ENCODE measurements around the gene CAMKK2.
"Not testable (repeated sequence)": the region's sequence is repeated elsewhere in the genome, so short reads cannot be mapped to it uniquely, and the experiment has no call there.

CAMKK2 gene

DNA sequence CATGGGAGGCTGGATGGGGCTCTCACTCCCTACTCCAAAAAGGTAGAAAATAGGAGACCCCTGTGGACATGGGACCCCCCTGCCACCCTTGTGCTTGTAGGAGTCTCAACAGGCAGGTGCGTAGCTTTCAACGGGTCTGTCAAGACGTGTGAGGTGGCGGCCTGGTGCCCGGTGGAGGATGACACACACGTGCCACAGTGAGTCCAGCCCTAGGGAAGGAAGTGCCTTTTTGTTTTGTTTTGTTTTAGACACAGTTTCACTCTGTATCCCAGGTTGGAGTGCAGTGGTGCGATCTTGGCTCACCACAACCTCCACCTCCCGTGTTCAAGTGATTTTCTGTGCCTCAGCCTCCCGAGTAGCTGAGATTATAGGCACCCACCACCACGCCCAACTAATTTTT is 73.7 kb downstream of the CAMKK2 start:
- DNase-seq, result peak; percentile 21

DNA sequence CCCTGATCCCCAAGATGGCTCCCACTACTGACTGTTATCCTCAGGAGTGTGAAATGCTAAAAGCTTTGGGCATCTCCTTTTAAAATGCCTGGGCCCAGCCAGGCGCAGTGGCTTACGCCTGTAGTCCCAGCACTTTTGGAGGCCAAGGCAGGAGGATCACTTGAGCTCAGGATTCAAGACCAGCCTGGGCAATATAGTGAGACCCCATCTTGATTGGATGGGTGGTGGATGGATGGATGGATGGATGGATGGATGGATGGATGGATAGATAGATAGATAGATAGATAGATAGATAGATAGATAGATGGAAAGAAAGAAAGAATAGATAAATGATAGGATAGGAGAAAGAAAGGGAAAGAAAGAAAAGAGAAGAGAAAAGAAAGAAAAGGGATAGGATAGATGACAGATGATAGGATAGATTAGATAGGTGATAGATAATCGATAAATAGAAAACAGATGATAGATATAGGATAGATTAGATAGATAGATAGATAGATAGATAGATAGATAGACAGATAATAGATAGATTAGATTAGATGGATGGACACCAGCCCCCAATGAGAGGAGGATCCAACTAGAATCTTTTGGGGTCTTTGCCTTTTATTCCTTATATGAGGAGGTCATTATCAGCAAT is 77.0 kb downstream of the CAMKK2 start:
- DNase-seq, result no peak

DNA sequence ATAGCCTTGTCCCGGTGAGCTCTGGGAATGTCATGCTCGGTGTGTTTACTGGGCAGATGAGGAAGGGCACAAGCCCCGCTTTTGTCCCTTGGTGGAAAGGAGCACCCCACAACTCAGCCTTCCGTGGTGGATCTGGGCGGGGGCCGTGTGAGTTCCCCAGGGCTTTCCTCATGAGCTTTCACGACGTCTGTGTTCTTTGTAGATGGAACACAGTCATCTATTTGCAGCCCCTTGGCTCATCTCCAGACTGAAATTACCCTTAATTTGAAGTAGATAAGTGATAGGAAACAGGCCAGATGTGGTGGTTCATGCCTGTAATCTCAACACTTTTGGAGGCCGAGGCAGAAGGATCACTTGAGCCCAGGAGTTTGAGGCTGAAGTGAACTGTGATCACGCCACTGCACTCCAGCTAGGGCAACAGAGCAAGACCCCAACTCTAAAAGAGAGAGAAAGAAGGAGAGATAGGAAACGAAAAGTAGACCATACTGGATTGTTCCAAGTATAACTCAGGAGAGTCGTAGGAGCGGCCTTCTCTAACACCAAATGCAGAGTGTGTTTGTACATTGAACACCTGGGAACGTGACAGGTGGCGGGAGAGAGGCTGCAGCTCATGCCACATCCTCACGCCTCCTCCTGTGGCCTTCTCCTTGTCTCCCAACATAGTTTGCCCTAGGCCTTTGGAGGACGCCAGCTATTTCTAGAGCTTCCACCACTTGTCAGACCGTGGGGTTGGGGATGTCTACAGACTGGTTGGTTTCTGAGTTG is 77.7 kb downstream of the CAMKK2 start:
- DNase-seq, result no peak

DNA sequence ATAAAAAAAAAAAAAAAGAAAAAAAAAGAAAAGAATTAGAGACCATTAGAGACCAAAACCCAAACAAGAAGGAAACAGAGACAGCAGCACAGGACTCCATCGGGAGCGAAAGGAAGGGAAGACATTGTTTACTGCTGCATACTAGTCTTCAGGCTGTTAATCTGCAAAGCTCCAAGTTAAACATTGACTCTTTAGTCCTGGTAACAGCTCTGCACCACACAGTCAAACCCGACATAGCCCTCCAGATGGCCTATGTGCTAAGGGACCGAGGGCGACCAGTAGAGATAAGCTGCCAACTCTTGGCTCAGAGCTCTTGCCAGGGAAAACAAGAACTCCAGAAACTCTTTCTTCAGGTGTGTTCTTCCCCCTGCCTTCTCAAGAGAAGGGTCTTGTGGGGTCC is 78.7 kb downstream of the CAMKK2 start:
- no peak for DNase-seq

DNA sequence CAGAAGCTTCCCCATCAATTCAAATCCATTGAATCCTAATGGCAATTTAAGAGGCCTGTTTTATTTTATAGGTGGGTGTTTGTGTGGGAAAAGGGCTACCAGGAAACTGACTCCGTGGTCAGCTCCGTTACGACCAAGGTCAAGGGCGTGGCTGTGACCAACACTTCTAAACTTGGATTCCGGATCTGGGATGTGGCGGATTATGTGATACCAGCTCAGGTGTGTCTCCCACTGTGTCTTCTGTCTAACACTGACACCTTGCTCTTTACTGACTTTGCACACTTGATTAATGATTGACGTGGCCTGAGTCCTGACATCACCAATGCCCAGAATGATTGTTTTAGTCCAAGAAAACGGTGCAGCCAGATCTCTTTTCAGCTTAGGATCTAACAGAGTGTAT is 79.4 kb downstream of the CAMKK2 start:
- no peak for DNase-seq

DNA sequence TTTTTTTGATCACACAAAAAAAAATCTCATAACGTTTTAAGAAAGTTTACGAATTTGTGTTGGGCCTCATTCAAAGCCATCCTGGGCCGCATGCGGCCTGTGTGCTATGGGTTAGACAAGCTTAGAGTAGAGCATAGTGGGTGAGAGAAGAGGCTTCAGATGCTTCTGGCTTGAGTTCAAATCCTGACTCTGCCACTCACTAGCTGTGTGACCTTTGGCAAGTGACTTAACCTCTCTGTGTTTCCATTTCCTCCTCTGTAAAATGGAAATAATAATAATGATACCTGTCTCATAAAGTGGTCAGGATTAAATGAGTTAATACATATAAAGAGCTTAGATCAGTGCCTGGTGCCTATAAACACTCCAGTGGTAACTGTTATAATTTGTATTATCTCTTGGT is 80.4 kb downstream of the CAMKK2 start:
- no peak for DNase-seq

DNA sequence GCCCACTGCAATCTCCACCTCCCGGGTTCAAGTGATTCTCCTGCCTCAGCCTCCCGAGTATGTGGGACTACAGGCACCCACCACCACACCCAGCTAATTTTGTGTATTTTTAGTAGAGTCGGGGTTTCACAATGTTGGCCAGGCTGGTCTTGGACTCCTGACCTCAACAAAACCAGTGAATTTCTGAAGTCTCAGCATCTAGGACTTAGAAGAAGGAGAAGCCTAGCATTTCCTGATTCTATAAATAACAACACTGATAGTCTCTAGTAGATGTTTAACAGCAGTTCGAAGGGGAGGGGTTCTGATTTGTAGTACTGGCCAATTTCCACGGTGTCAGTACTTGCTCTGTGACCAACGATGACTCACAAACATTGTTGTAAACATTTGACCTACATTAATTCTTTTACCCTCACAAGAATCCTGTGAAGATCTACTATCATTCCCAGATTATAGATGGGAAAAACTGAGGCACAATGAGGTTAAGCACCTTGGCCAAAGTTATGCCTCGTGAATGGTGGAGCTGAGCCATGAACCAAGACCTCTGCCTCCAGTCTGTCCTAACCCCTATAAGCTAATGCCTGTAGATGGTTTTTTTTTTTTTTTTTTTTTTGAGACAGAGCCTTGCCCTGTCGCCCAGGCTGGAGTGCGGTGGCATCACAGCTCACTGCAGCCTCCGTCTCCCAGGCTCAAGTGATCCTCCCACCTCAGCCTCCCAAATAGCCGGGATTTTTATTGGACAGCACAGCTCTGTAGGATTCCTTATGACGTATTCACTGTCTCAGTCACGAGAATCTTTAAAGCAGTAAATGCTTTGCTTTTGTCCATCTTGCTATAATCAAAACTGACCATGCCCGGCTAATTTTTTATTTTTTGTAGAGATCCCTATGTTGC is 81.4 kb downstream of the CAMKK2 start:
- DNase-seq, result peak; percentile 54

DNA sequence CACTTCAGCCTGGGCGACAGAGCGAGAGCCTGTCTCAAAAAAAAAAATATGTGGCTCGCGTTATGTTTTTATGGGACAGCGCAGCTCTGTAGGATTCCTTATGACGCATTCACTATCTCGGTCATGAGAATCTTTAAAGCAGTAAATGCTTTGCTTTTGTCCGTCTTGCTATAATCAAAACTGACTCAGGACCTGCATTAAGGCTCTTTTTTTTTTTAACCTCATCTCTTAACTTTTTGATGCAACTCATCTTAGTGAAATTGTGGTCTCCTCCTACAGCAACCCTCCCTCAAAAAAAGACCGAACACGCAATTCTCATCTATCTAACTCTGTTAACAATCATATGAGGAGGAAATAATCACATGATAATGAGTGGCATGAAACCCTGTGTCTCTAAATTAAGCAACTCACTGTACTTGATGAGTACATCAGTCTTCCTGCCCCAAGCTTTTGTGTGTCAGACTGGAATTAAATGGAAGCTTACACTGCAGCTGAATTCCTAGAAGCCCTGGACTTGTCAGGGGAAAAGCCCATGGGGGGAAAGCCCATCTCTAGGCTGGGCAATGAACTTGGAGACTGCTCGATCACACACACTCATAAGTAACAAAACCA is 82.2 kb downstream of the CAMKK2 start:
- DNase-seq, result peak; percentile 69

DNA sequence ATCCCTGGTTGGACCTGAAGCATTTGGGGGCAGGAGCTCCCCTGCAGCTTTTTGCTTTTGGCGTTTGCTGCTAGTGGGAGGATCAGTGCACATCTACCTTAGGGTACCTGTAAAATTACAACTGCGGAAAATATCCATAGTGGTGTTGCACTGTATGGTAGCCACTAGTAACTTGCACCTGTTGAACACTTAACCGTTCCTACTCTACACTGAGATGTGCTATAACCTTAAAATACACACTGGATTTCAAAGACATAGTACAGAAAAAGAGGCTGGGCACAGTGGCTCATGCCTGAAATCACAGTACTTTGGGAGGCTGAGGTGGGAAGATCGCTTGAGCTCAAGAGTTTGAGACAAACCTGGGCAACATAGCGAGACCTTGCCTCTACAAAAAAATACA is 83.6 kb downstream of the CAMKK2 start:
- DNase-seq, result no peak

DNA sequence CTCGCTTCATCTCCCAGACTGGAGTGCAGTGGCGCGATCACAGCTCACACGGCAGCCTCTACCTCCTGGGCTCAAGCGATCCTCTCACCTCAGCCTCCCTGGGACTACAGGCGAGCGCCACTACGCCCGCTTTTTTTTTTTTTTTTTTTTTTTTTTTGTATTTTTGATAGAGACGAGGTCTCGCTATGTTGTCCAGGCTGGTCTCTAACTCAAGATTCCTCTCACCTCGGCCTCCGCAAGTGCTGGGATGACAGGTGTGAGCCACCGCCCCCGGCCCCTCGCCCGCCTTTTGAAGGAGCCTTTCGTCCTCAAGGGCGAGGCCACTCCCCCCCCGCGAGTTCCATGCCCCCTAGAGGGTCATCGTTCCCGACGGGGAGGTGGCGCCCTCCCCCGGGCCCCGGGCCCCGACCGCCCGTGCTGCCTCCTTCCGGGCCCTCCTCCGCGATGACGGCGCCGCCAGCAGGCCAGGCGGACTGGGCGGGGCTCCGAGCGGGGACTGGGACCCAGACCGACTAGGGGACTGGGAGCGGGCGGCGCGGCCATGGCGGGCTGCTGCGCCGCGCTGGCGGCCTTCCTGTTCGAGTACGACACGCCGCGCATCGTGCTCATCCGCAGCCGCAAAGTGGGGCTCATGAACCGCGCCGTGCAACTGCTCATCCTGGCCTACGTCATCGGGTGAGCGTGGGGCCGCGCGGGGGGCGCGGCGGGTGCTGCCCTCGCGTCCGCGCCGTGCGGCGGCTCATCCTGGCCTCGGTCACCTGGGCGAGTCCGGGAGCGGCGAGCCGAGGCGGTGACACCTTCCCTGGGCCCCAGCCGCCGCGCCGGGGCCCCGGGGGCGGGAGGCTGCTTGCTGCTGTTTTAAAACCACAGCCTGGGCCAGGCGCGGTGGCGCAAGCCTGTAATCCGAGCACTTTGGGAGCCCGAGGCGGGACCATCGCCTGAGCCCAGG is 86.6 kb downstream of the CAMKK2 start, which contains the start of gene P2RX4:
P2RX4 (plus strand) TSS at position 506 of the 949 bp plus-strand sequence; CDS start at position 542, 36 bp downstream.
- peak; percentile 86 for DNase-seq

DNA sequence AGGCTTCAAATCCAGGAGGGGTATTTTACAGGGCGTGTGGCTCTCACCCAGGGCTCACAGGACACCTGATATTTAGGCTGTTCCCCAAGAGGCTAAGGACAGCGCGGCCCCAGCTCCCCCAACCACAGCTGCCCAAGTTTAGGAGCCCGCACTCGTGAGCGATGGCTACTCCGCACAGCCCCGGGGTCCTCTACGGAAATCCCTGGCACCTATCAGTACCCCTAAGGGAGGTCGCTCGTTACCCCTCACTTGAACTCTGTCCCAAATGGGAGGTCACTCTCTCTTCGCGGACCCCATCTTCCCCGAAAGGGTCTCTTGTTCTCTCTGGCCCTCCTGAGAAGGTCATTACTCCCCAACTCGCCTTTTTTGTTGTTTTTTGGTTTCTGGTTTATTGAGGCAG is 87.3 kb downstream of the CAMKK2 start:
- no peak for DNase-seq

DNA sequence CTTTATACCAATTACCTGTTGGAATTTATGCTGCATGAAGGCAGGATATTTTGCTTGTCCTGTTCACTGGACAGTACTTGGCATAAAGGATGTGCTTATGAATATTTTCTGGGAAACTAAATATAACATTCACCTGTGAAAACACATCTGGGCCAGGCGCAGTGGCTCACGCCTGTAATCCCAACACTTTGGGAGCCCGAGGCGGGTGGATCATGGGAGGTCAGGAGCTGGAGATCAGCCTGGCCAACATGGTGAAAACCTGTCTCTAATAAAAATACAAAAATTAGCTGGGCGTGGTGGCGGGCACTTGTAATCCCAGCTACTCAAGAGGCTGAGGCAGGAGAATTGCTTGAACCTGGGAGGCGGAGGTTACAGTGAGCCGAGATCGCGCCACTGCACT is 87.9 kb downstream of the CAMKK2 start:
- DNase-seq, result not testable (repeated sequence)

DNA sequence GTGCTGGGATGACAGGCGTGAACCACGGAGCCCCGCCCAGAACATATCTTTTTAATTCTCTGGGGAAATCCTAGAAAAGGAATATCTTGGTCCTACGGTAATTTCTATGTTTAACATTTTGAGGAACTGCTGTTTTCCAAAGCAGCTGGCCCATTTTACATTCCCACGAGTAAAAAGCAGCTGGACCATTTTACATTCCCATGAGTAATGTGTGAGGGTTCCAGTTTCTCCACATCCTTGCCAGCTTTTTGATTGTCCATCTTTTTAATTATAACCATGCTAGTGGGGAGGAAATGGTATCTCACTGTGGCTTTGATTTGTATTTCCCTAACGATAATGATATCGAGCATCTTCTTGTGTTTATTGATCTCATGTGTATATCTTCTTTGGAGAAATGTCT is 91.0 kb downstream of the CAMKK2 start:
- DNase-seq, result no peak

DNA sequence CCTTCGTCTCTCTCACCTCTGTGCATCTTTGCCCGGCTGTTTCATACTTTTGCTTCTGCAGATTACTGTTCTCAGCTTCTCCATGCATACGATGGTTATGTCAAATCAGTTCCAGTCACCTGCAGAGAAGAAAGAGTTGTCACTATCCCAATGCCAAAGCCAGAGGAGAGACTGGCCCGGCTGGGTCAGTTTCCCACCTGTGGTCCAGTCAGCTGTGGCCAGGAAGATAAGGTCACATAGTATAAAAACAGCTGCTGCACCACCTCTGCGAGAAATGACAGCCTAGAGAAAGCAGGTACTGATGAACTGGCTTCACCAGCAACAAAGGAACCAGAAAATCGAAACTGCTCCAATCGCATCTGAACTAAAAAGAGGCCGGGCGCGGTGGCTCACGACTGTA is 93.0 kb downstream of the CAMKK2 start:
- DNase-seq, result no peak

DNA sequence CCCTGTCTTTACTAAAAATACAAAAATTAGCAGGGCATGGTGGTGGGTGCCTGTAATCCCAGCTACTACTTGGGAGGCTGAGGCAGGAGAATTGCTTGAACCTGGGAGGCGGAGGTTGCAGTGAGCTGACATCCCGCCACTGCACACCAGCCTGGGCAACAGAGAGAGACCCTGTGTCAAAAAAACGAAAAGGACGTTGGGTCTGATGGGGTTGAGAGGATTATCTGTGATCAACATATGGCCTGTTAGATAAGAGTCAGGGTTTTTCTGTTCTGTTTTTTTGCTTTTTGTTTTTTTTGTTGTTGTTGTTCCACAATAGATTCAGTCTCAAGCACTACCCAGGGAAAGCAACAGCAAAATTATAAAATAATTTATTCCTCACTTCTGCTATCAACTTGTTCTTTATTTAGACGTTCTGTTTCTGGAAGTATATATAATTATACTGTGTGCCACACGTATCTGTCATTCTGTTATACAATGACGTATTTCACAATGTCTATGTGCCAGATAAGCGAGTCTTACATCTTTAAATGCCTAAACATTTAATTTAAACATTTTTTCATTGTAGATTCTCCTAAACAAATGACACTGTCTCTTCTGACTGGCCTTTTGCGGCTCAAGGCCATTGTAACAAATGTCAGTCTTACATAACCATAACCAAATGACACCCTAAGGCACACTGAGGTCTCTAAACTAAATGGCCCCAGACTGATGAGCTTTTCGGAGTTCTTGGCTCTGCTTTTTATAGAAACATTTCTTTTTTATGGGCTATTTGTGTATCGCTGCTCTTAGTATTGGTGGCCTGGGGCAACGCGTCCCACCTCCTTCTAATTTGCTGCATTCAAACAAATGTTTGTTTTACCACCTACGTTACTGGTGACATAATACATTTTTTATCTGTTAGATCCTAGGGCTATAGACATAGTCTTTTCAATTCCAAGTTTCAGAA is 93.8 kb downstream of the CAMKK2 start:
- no peak for DNase-seq

DNA sequence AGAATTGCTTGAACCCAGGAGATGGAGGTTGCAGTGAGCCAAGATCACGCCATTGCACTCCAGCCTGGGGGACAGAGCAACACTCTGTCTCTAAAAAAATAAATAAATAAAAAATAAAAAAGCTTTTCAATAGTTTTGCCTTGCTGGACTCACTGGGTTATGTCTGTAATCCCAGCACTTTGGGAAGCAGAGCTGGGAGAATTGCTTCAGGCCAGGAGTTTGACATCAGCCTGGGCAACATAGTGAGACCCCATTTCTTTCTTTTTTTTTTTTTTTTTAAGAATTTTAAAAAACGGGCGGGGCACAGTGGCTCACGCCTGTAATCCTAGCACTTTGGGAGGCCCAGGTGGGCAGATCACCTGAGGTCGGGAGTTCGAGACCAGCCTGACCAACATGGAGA is 95.4 kb downstream of the CAMKK2 start:
- DNase-seq, result not testable (repeated sequence)

DNA sequence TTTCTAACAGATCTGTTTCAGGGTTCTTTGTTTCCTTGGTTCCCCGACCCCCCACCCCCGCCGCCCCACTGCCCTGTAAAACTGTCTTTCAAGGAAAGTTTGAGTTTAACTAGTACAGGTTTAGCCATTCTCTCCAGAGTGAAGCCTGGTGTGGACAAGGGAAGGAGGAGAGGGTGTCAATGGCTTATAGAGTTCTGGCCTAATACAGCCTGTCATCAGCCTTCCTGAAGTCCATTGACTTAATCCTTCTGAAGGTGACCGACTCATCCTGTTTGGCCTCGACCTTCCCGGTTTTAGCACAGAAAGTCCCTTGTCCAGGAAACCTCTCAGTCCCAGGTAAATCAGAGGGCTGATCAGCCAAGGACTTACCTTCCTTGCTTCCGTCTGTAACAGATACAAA is 97.6 kb downstream of the CAMKK2 start:
- no peak for DNase-seq

DNA sequence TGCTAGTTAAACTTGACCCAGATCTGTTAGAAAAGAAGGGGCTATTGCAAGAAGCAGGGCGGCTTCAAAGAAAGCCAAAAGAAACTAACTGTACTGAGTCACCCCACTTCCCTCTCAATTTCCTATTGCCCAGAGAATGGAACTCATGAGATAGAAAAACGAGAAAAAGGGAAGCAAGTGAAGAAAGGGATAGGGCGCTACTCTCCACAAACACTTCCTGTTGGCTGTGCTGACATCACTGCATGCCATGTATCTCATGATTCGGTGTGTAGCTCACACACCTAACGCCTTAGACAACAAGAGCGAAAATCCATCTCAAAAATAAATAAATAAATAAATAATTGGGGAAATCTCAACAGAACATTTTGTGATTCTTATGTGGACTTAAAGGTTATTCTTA is 99.6 kb downstream of the CAMKK2 start:
- DNase-seq, result peak; percentile 22

DNA sequence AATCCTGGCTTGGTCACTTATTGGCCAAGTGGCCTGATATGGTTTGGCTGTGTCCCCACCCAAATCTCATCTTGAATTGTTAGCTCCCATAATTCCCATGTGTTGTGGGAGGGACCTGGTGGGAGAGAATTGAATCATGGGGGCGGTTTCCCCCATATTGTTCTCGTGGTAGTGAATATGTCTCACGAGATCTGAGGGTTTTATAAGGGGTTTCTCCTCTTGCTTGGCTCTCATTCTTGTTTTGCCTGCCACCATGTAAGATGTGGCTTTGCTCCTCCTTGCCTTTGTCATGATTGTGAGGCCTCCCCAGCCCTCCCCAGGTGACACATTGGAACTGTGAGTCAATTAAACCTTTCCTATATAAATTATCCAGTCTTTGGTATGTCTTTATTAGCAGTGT is 105.4 kb downstream of the CAMKK2 start:
- DNase-seq, result no peak

DNA sequence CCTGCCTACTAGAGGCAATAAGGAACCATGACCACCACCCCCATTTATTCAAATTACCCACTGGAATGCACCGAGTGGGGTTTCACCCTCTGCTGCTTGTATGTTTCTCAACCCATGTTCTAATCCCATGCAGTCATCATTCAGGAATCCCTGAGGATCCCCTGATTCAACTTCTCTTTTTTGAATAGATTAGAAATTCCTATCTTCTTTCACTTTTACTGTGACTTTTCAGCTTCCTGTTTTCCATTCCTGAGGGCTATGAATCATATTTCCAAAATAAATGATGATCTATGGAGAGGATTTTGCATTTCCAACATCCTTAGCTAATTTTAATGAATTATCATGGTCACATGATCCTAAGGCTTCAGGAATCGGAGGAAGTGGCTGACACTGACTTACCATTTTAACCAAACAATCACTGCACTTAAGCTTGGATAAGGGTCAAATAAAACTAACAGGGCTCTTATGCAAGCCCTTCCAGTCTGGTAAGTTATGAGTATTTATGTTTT is 105.9 kb downstream of the CAMKK2 start:
- DNase-seq, result no peak

All from CD4-positive, alpha-beta T cell treated with Interleukin-4 for 4 hours (primary cell).